K562 (cell line): ENCODE measurements around the gene TXNL4A. TPM values are rescaled to one million over a fixed set of nuclear protein-coding genes. Genes with fewer than 3 reads are reported as not detected.

Experiments
- ATAC-seq: fragments of 200-7000 bp; cut with Tn5 transposase; 3 replicates; pipeline ENCODE4 v1.9.1; 2020; ENCODE audit warnings: moderate library complexity
- BruUV-seq: library from RNA; stranded (reverse); fragments of 400-500 nt; replicated peaks from 2 replicates; lab custom pipeline; 2021; lab: Mats Ljungman, UMichigan
- CTCF ChIA-PET: fragments of 300-600 bp; formaldehyde crosslinking; extraction: SDS; loops from one replicate; lab custom pipeline; 2021; ENCODE audit warnings: low intra/inter-chr PET ratio; lab: Yijun Ruan, JAX
- POLR2A ChIA-PET: fragments of 300-600, 350-650 bp; sonication (Branson Sonifier 250); formaldehyde crosslinking; extraction: SDS; loops from one replicate; lab custom pipeline; 2021; ENCODE audit warnings: antibody characterized with exemption, inconsistent platforms; lab: Yijun Ruan, JAX
- DNase-seq, 4 experiments: peaks; one replicate each; pipeline versions ENCODE4 v3.0.0 to v3.0.0-alpha.2; 2011 to 2018; ENCODE audit warnings: low spot score in 3 of 4, mixed read lengths in 3 of 4; ENCODE audit errors: extremely low read depth in 1 of 4
- FAIRE-seq: peaks from 2 replicates; lab custom pipeline; 2011; peaks lifted over from hg19 to GRCh38; lab: Jason Lieb, UNC
- H2AFZ ChIP-seq: 2 replicates; pipeline ENCODE4 v1.6.0; 2011; ENCODE audit warnings: low read depth, low read length, control low read depth, inconsistent platforms
- H3K27ac ChIP-seq: fragments of 200-600 bp; 3 replicates; pipeline ENCODE4 v1.8.0; 2011; ENCODE audit warnings: low read depth, mild to moderate bottlenecking, control low read depth, inconsistent platforms, low read length, moderate library complexity, mixed read lengths; ENCODE audit errors: extremely low read depth
- H3K27me3 ChIP-seq, 2 experiments: fragments of 300-600 bp in 1 of 2; 2 replicates in 1 of 2; 3 replicates in 1 of 2; pipeline versions ENCODE4 v1.6.0 to v1.8.0; 2011; ENCODE audit warnings: inconsistent platforms in 2 of 2, low read length in 2 of 2, mild to moderate bottlenecking in 1 of 2, mixed read lengths in 1 of 2, moderate library complexity in 1 of 2; ENCODE audit not compliant: control insufficient read depth in 2 of 2, insufficient read depth in 2 of 2
- H3K36me3 ChIP-seq: fragments of 300-600 bp; 3 replicates; pipeline ENCODE4 v1.8.0; 2011; ENCODE audit warnings: mild to moderate bottlenecking, low read length, inconsistent platforms; ENCODE audit not compliant: control insufficient read depth, insufficient read depth
- H3K4me1 ChIP-seq, 2 experiments: fragments of 200-600 bp in 1 of 2; replicated peaks in 1 of 2; 2 replicates in 1 of 2; 3 replicates in 1 of 2; pipeline versions ENCODE4 v1.5.1 to v1.8.0; 2011; ENCODE audit warnings: inconsistent platforms in 2 of 2, low read length in 2 of 2, mild to moderate bottlenecking in 1 of 2, mixed read lengths in 1 of 2, moderate library complexity in 1 of 2; ENCODE audit not compliant: control insufficient read depth in 2 of 2, insufficient read depth in 2 of 2
- H3K4me2 ChIP-seq: 2 replicates; pipeline ENCODE4 v1.6.1; 2011; ENCODE audit warnings: low read length, control low read depth, inconsistent platforms, mixed read lengths; ENCODE audit not compliant: insufficient read depth
- H3K4me3 ChIP-seq: fragments of 200-600 bp; sonication (generic), shearing (Covaris generic); 2 replicates; pipeline ENCODE4 v1.5.1; 2016; ENCODE audit warnings: control low read depth, inconsistent platforms
- H3K79me2 ChIP-seq: fragments of 200-600 bp; 3 replicates; pipeline ENCODE4 v1.8.0; 2011; ENCODE audit warnings: low read length, inconsistent platforms; ENCODE audit not compliant: control insufficient read depth, insufficient read depth
- H3K9ac ChIP-seq, 2 experiments: 2 replicates each; pipeline versions ENCODE4 v1.6.0 to v1.6.1; 2011; ENCODE audit warnings: low read depth in 2 of 2, low read length in 2 of 2, control low read depth in 1 of 2, inconsistent platforms in 1 of 2, mild to moderate bottlenecking in 1 of 2, mixed read lengths in 1 of 2; ENCODE audit not compliant: insufficient read depth in 1 of 2
- H3K9me1 ChIP-seq: one replicate; pipeline ENCODE4 v1.6.0; 2011; ENCODE audit warnings: inconsistent platforms, mild to moderate bottlenecking, low read length, moderate library complexity; ENCODE audit not compliant: control insufficient read depth, insufficient read depth
- H3K9me3 ChIP-seq: replicated peaks from 2 replicates; pipeline ENCODE4 v1.5.1; 2011; ENCODE audit warnings: low read depth, low read length, inconsistent platforms; ENCODE audit not compliant: control insufficient read depth, insufficient read depth
- H4K20me1 ChIP-seq: replicated peaks from 2 replicates; pipeline ENCODE4 v1.6.1; 2011; ENCODE audit warnings: low read length, inconsistent platforms, mixed read lengths; ENCODE audit not compliant: control insufficient read depth, insufficient read depth
- CBFA2T2 ChIP-seq: fragments of 450-650 bp; conservative IDR thresholded peaks from 2 replicates; pipeline ENCODE4 v1.6.1; 2017; ENCODE audit warnings: mild to moderate bottlenecking
- CHD1 ChIP-seq: fragments of 200-600 bp; sonication (generic); IDR thresholded peaks from one replicate; pipeline ENCODE4 v1.6.1; 2012; ENCODE audit warnings: mild to moderate bottlenecking, moderate library complexity, low read length, inconsistent platforms
- DEAF1 ChIP-seq: fragments of 450-650 bp; formaldehyde crosslinking; IDR thresholded peaks from 2 replicates; pipeline ENCODE4 v1.4.0; 2020; ENCODE audit warnings: mild to moderate bottlenecking, moderate library complexity
- E2F3 ChIP-seq: fragments of 250-450 bp; sonication (Bioruptor Pico); IDR thresholded peaks from 2 replicates; pipeline ENCODE4 v1.4.0; 2020; ENCODE audit warnings: mild to moderate bottlenecking
- E2F8 ChIP-seq: fragments of 450-650 bp; IDR thresholded peaks from 2 replicates; pipeline ENCODE4 v1.7.1; 2018; ENCODE audit warnings: mild to moderate bottlenecking, low read depth; ENCODE audit not compliant: partially characterized antibody
- EHMT2 ChIP-seq: fragments of 450-650 bp; IDR thresholded peaks from 2 replicates; pipeline ENCODE4 v1.6.1; 2018; ENCODE audit warnings: antibody characterized with exemption
- ESRRA ChIP-seq: fragments of 450-650 bp; IDR thresholded peaks from 2 replicates; pipeline ENCODE4 v1.6.1; 2014; ENCODE audit warnings: low read depth, mild to moderate bottlenecking, moderate library complexity, borderline replicate concordance
- ETV5 ChIP-seq: sonication (generic); formaldehyde crosslinking; IDR thresholded peaks from 2 replicates; pipeline ENCODE4 v1.4.0; 2020; ENCODE audit warnings: low read depth, mild to moderate bottlenecking, missing genetic modification reagents
- GATA2 ChIP-seq: sonication (generic); formaldehyde crosslinking; IDR thresholded peaks from 2 replicates; pipeline ENCODE4 v1.4.0; 2020; ENCODE audit warnings: mild to moderate bottlenecking, missing genetic modification reagents
- HDAC8 ChIP-seq: fragments of 450-650 bp; IDR thresholded peaks from 2 replicates; pipeline ENCODE4 v1.6.1; 2016; ENCODE audit warnings: mild to moderate bottlenecking, missing genetic modification characterization, moderate library complexity, missing compliant biosample characterization
- NELFE ChIP-seq: IDR thresholded peaks from 2 replicates; pipeline ENCODE4 v1.6.1; 2011; ENCODE audit warnings: mild to moderate bottlenecking; ENCODE audit not compliant: insufficient read depth, insufficient read length
- NFIC ChIP-seq: fragments of 450-650 bp; IDR thresholded peaks from 2 replicates; pipeline ENCODE4 v1.6.1; 2017; ENCODE audit warnings: mild to moderate bottlenecking, inconsistent platforms
- POLR2AphosphoS5 ChIP-seq: IDR thresholded peaks from 2 replicates; pipeline ENCODE4 v1.6.1; 2011; ENCODE audit warnings: mild to moderate bottlenecking, low read depth, low read length, moderate library complexity; ENCODE audit not compliant: control insufficient read depth, insufficient read depth
- PRPF4 ChIP-seq: fragments of 200-400 bp; formaldehyde crosslinking; IDR thresholded peaks from one replicate; pipeline ENCODE4 v1.6.1; 2017; ENCODE audit warnings: low read length, low read depth, mild to moderate bottlenecking; ENCODE audit not compliant: insufficient read depth, poor library complexity, severe bottlenecking
- SNAPC5 ChIP-seq: fragments of 250-450 bp; sonication (Bioruptor Pico); IDR thresholded peaks from 2 replicates; pipeline ENCODE4 v1.8.0; 2021; ENCODE audit warnings: moderate library complexity, mild to moderate bottlenecking, inconsistent platforms
- SRSF3 ChIP-seq: fragments of 200-400 bp; formaldehyde crosslinking; IDR thresholded peaks from 2 replicates; pipeline ENCODE4 v1.6.1; 2016; ENCODE audit warnings: mild to moderate bottlenecking, low read length, moderate library complexity; ENCODE audit not compliant: insufficient read depth
- TEAD4 ChIP-seq, 2 experiments: sonication (generic) in 1 of 2; formaldehyde crosslinking in 1 of 2; IDR thresholded peaks; 2 replicates each; pipeline versions ENCODE4 v1.6.1 to v1.8.0; 2012 to 2022; ENCODE audit warnings: borderline replicate concordance in 1 of 2, inconsistent platforms in 1 of 2, low read length in 1 of 2, mild to moderate bottlenecking in 1 of 2, missing genetic modification reagents in 1 of 2
- TRIM28 ChIP-seq: fragments of 450-650 bp; IDR thresholded peaks from 2 replicates; pipeline ENCODE4 v1.6.1; 2017
- ZNF766 ChIP-seq: fragments of 200-800 bp; sonication (Bioruptor generic); conservative IDR thresholded peaks from 2 replicates; pipeline ENCODE4 v1.6.1; 2016; ENCODE audit warnings: missing genetic modification characterization, missing compliant biosample characterization
- ZZZ3 ChIP-seq: fragments of 450-650 bp; IDR thresholded peaks from 2 replicates; pipeline ENCODE4 v1.6.1; 2016; ENCODE audit warnings: antibody characterized with exemption, mild to moderate bottlenecking, moderate library complexity
- WGBS: fragments of 100-300 bp; shearing (Covaris generic); methylation state at CpG from one replicate; pipeline ENCODE4 v1.1.6; 2016; ENCODE audit warnings: low coverage, mixed read lengths; ENCODE audit not compliant: insufficient coverage; ENCODE audit errors: missing lambda C conversion rate; 5-methylcytosine and 5-hydroxymethylcytosine counted together
- in situ Hi-C: fragments of 300-500 bp; cut with MboI; formaldehyde crosslinking; loops from 4 replicates; pipeline ENCODE4 v1.15.0; 2018; ENCODE audit warnings: inconsistent platforms, mixed read lengths
- intact Hi-C: fragments of 100-400 bp; cut with micrococcal nuclease; formaldehyde crosslinking; loops from 2 replicates; pipeline ENCODE4 v1.14.2; 2022
- polyA plus RNA-seq, 8 experiments: library from polyadenylated mRNA; depleted of rRNA in 4 of 8; stranded (reverse) in 5 of 8; unstranded in 3 of 8; fragments of >200 nt; fragmentation: Nextera tagmentation in 2 of 8; fragmentation: Illumina TruSeq in 1 of 8; extraction: Ambion mirVana in 2 of 8; extraction: Trizol in 1 of 8; gene quantifications; 2 replicates each; pipeline versions ENCODE4 v1.2.1 to v1.2.3, GENCODE V29; 2011 to 2014; ENCODE audit warnings: inconsistent platforms in 1 of 8, missing spikeins in 1 of 8
- total RNA-seq, 7 experiments: library from RNA; depleted of rRNA in 6 of 7; stranded (reverse); fragments of >200 nt in 6 of 7; fragmentation: Illumina TruSeq in 2 of 7; extraction: Trizol in 2 of 7; gene quantifications; 2 replicates each; pipeline versions ENCODE4 v1.2.1 to v1.2.3, GENCODE V29; 2011 to 2021; ENCODE audit warnings: low replicate concordance in 1 of 7

TXNL4A gene
- total and polyA plus RNA-seq, 9 of the 15 experiments (the other 6 are each of a cell fraction or from before 2014, with no cell fraction given), result 27.0 to 132 (median 87.5) TPM

- 0% methylated on average over 4 of the region's 4 CpGs for WGBS
- Histone ChIP-seq H3K9me3 (no peaks in the 10 kb centered on the region), H3K27me3 (no peaks in the 10 kb centered on the region), H2AFZ (no peak overlapping the region), H3K79me2 (peaks cover 76% of the 10 kb centered on the region), H3K36me3 (peaks cover 87% of the 10 kb centered on the region), H3K27ac (no peak overlapping the region), H3K4me3 (no peak overlapping the region), H3K4me2 (no peak overlapping the region; the same call in 1 of the 2 replicates), H3K9me1 (no peaks in the 10 kb centered on the region), H4K20me1 (peaks cover 37% of the 10 kb centered on the region), H3K4me1 (peaks cover 12 to 19% of the 10 kb centered on the region in 2 experiments; a peak in 4 of 5 replicates), H3K9ac (no peak overlapping the region)
- in situ Hi-C loops (no loop called here), intact Hi-C loops (no loop called here)
- ATAC-seq (peak; percentile 53), FAIRE-seq (no peak), DNase-seq (peak; percentile 29 to 62 (median 38))
- CTCF ChIA-PET, result no interaction called here
- BruUV-seq, result no TSS peak
- POLR2A ChIA-PET, result interaction anchor here (1.1 kb wide), 1 partner anchor 14 kb away, joined by 4 read pairs; the partner anchor contains the start of gene TXNL4A
- TF ChIP-seq GATA2 (CRISPR knock-in tag) (peak; percentile 65), ZZZ3 (no peak), PRPF4 (no peak), CBFA2T2 (peak; percentile 78), NELFE (no peak), SRSF3 (no peak), DEAF1 (CRISPR knock-in tag) (no peak), ZNF766 (CRISPR knock-in tag) (no peak), ETV5 (CRISPR knock-in tag) (no peak), E2F8 (no peak), E2F3 (CRISPR knock-in tag) (no peak), HDAC8 (no peak), TEAD4 (IDR thresholded peaks at IDR 0.05; ENCODE audit: low read length) (peak; percentile 91), TEAD4 (CRISPR knock-in tag; IDR thresholded peaks at IDR 0.05; ENCODE audit: borderline replicate concordance) (no peak), CHD1 (no peak), EHMT2 (no peak), TRIM28 (no peak), NFIC (peak; percentile 26; the same call in 1 of the 2 replicates), ESRRA (peak; percentile 45; the same call in 1 of the 2 replicates), POLR2AphosphoS5 (peak; percentile 72), SNAPC5 (CRISPR knock-in tag) (no peak)
These were observed 13.3 kb downstream of the TXNL4A start for GRCh38 chr18:79975043-79975442.
